K562 (cell line): ENCODE results near the gene WDR27. TPM values are rescaled to one million over a fixed set of nuclear protein-coding genes. Genes with fewer than 3 reads are reported as not detected.
"Not testable (repeated sequence)": the region's sequence is repeated elsewhere in the genome, so short reads cannot be mapped to it uniquely, and the experiment has no call there.

Experiments
- ATAC-seq: fragments of 200-7000 bp; cut with Tn5 transposase; 3 replicates; pipeline ENCODE4 v1.9.1; 2020; ENCODE audit warnings: moderate library complexity
- BruUV-seq: library from RNA; stranded (reverse); fragments of 400-500 nt; replicated peaks from 2 replicates; lab custom pipeline; 2021; lab: Mats Ljungman, UMichigan
- CTCF ChIA-PET: fragments of 300-600 bp; formaldehyde crosslinking; extraction: SDS; loops from one replicate; lab custom pipeline; 2021; ENCODE audit warnings: low intra/inter-chr PET ratio; lab: Yijun Ruan, JAX
- POLR2A ChIA-PET: fragments of 300-600, 350-650 bp; sonication (Branson Sonifier 250); formaldehyde crosslinking; extraction: SDS; loops from one replicate; lab custom pipeline; 2021; ENCODE audit warnings: antibody characterized with exemption, inconsistent platforms; lab: Yijun Ruan, JAX
- DNase-seq, 4 experiments: peaks; one replicate each; pipeline versions ENCODE4 v3.0.0 to v3.0.0-alpha.2; 2011 to 2018; ENCODE audit warnings: low spot score in 3 of 4, mixed read lengths in 3 of 4; ENCODE audit errors: extremely low read depth in 1 of 4
- FAIRE-seq: peaks from 2 replicates; lab custom pipeline; 2011; peaks lifted over from hg19 to GRCh38; lab: Jason Lieb, UNC
- H2AFZ ChIP-seq: 2 replicates; pipeline ENCODE4 v1.6.0; 2011; ENCODE audit warnings: low read depth, low read length, control low read depth, inconsistent platforms
- H3K27ac ChIP-seq: fragments of 200-600 bp; 3 replicates; pipeline ENCODE4 v1.8.0; 2011; ENCODE audit warnings: low read depth, mild to moderate bottlenecking, control low read depth, inconsistent platforms, low read length, moderate library complexity, mixed read lengths; ENCODE audit errors: extremely low read depth
- H3K27me3 ChIP-seq, 2 experiments: fragments of 300-600 bp in 1 of 2; 2 replicates in 1 of 2; 3 replicates in 1 of 2; pipeline versions ENCODE4 v1.6.0 to v1.8.0; 2011; ENCODE audit warnings: inconsistent platforms in 2 of 2, low read length in 2 of 2, mild to moderate bottlenecking in 1 of 2, mixed read lengths in 1 of 2, moderate library complexity in 1 of 2; ENCODE audit not compliant: control insufficient read depth in 2 of 2, insufficient read depth in 2 of 2
- H3K36me3 ChIP-seq: fragments of 300-600 bp; 3 replicates; pipeline ENCODE4 v1.8.0; 2011; ENCODE audit warnings: mild to moderate bottlenecking, low read length, inconsistent platforms; ENCODE audit not compliant: control insufficient read depth, insufficient read depth
- H3K4me1 ChIP-seq, 2 experiments: fragments of 200-600 bp in 1 of 2; replicated peaks in 1 of 2; 2 replicates in 1 of 2; 3 replicates in 1 of 2; pipeline versions ENCODE4 v1.5.1 to v1.8.0; 2011; ENCODE audit warnings: inconsistent platforms in 2 of 2, low read length in 2 of 2, mild to moderate bottlenecking in 1 of 2, mixed read lengths in 1 of 2, moderate library complexity in 1 of 2; ENCODE audit not compliant: control insufficient read depth in 2 of 2, insufficient read depth in 2 of 2
- H3K4me2 ChIP-seq: 2 replicates; pipeline ENCODE4 v1.6.1; 2011; ENCODE audit warnings: low read length, control low read depth, inconsistent platforms, mixed read lengths; ENCODE audit not compliant: insufficient read depth
- H3K4me3 ChIP-seq: fragments of 200-600 bp; sonication (generic), shearing (Covaris generic); 2 replicates; pipeline ENCODE4 v1.5.1; 2016; ENCODE audit warnings: control low read depth, inconsistent platforms
- H3K79me2 ChIP-seq: fragments of 200-600 bp; 3 replicates; pipeline ENCODE4 v1.8.0; 2011; ENCODE audit warnings: low read length, inconsistent platforms; ENCODE audit not compliant: control insufficient read depth, insufficient read depth
- H3K9ac ChIP-seq, 2 experiments: 2 replicates each; pipeline versions ENCODE4 v1.6.0 to v1.6.1; 2011; ENCODE audit warnings: low read depth in 2 of 2, low read length in 2 of 2, control low read depth in 1 of 2, inconsistent platforms in 1 of 2, mild to moderate bottlenecking in 1 of 2, mixed read lengths in 1 of 2; ENCODE audit not compliant: insufficient read depth in 1 of 2
- H3K9me1 ChIP-seq: one replicate; pipeline ENCODE4 v1.6.0; 2011; ENCODE audit warnings: inconsistent platforms, mild to moderate bottlenecking, low read length, moderate library complexity; ENCODE audit not compliant: control insufficient read depth, insufficient read depth
- H3K9me3 ChIP-seq: replicated peaks from 2 replicates; pipeline ENCODE4 v1.5.1; 2011; ENCODE audit warnings: low read depth, low read length, inconsistent platforms; ENCODE audit not compliant: control insufficient read depth, insufficient read depth
- H4K20me1 ChIP-seq: replicated peaks from 2 replicates; pipeline ENCODE4 v1.6.1; 2011; ENCODE audit warnings: low read length, inconsistent platforms, mixed read lengths; ENCODE audit not compliant: control insufficient read depth, insufficient read depth
- CTBP1 ChIP-seq: fragments of 450-650 bp; IDR thresholded peaks from 2 replicates; pipeline ENCODE4 v1.6.1; 2016; ENCODE audit warnings: borderline replicate concordance
- CTCF ChIP-seq, 3 experiments: IDR thresholded peaks in 2 of 3; conservative IDR thresholded peaks in 1 of 3; 2 replicates each; pipeline ENCODE4 v1.5.1; 2011 to 2012; ENCODE audit warnings: low read length in 3 of 3, mild to moderate bottlenecking in 3 of 3, control low read depth in 2 of 3, improper control_type of control experiment in 1 of 3, inconsistent platforms in 1 of 3, low read depth in 1 of 3, mixed read lengths in 1 of 3, moderate library complexity in 1 of 3; ENCODE audit not compliant: insufficient read depth in 2 of 3
- RB1 ChIP-seq: fragments of 450-650 bp; IDR thresholded peaks from 2 replicates; pipeline ENCODE4 v1.6.1; 2017; ENCODE audit warnings: low read depth, mild to moderate bottlenecking
- SPI1 ChIP-seq: IDR thresholded peaks from 2 replicates; pipeline ENCODE4 v1.6.1; 2011; ENCODE audit warnings: low read depth, low read length, control low read depth, borderline replicate concordance
- WGBS: fragments of 100-300 bp; shearing (Covaris generic); methylation state at CpG from one replicate; pipeline ENCODE4 v1.1.6; 2016; ENCODE audit warnings: low coverage, mixed read lengths; ENCODE audit not compliant: insufficient coverage; ENCODE audit errors: missing lambda C conversion rate; 5-methylcytosine and 5-hydroxymethylcytosine counted together
- in situ Hi-C: fragments of 300-500 bp; cut with MboI; formaldehyde crosslinking; loops from 4 replicates; pipeline ENCODE4 v1.15.0; 2018; ENCODE audit warnings: inconsistent platforms, mixed read lengths
- intact Hi-C: fragments of 100-400 bp; cut with micrococcal nuclease; formaldehyde crosslinking; loops from 2 replicates; pipeline ENCODE4 v1.14.2; 2022
- polyA plus RNA-seq, 8 experiments: library from polyadenylated mRNA; depleted of rRNA in 4 of 8; stranded (reverse) in 5 of 8; unstranded in 3 of 8; fragments of >200 nt; fragmentation: Nextera tagmentation in 2 of 8; fragmentation: Illumina TruSeq in 1 of 8; extraction: Ambion mirVana in 2 of 8; extraction: Trizol in 1 of 8; gene quantifications; 2 replicates each; pipeline versions ENCODE4 v1.2.1 to v1.2.3, GENCODE V29; 2011 to 2014; ENCODE audit warnings: inconsistent platforms in 1 of 8, missing spikeins in 1 of 8
- total RNA-seq, 7 experiments: library from RNA; depleted of rRNA in 6 of 7; stranded (reverse); fragments of >200 nt in 6 of 7; fragmentation: Illumina TruSeq in 2 of 7; extraction: Trizol in 2 of 7; gene quantifications; 2 replicates each; pipeline versions ENCODE4 v1.2.1 to v1.2.3, GENCODE V29; 2011 to 2021; ENCODE audit warnings: low replicate concordance in 1 of 7

WDR27 gene
- total and polyA plus RNA-seq, 9 of the 15 experiments (the other 6 are each of a cell fraction or from before 2014, with no cell fraction given) = 4.3 to 77.2 (median 22.7) TPM

GRCh38 chr6:169700296-169700695 is 1.5 kb downstream of the WDR27 start:
- no TSS peak for BruUV-seq
- Histone ChIP-seq H3K4me2 (no peak overlapping the region), H3K9me1 (peaks cover 2% of the 10 kb centered on the region), H3K27me3 (no peaks in the 10 kb centered on the region), H4K20me1 (no peaks in the 10 kb centered on the region; the same call in none of the 2 replicates), H2AFZ (no peak overlapping the region), H3K9ac (peak overlapping the region; percentile 57 to 94; a peak in 2 of 4 replicates), H3K27ac (no peak overlapping the region), H3K9me3 (no peaks in the 10 kb centered on the region), H3K4me1 (peaks cover 13 to 19% of the 10 kb centered on the region in 2 experiments; a peak in 4 of 5 replicates), H3K79me2 (peaks cover 58% of the 10 kb centered on the region), H3K36me3 (peaks cover 41% of the 10 kb centered on the region), H3K4me3 (peak overlapping the region; percentile 74; the same call in 1 of the 2 replicates)
- WGBS = 54% methylated on average over 5 of the region's 5 CpGs
- TF ChIP-seq SPI1 = peak; percentile 49; the same call in 1 of the 2 replicates
- no peak for TF ChIP-seq RB1
- ChIA-PET CTCF (no interaction called here), POLR2A (interaction anchor here (2.4 to 5.2 kb wide), 2 partner anchors 12 to 22 kb away, joined by 11 to 24 read pairs; no protein-coding TSS in a partner anchor)
- intact Hi-C loops (no loop called here), in situ Hi-C loops (no loop called here)
- DNase-seq (no peak), FAIRE-seq (no peak), ATAC-seq (no peak)

GRCh38 chr6:169697115-169697514 is 4.7 kb downstream of the WDR27 start:
- H3K27ac ChIP-seq, H3K27me3 ChIP-seq, BruUV-seq, H3K4me1 ChIP-seq, H2AFZ ChIP-seq, ATAC-seq, FAIRE-seq, H3K4me3 ChIP-seq, H3K9me1 ChIP-seq, H4K20me1 ChIP-seq, H3K4me2 ChIP-seq, H3K9me3 ChIP-seq, CTCF ChIA-PET, in situ Hi-C loops, H3K9ac ChIP-seq: not testable (repeated sequence)
- Histone ChIP-seq H3K36me3 (peaks cover 14% of the 10 kb centered on the region; the same call in 2 of the 3 replicates), H3K79me2 (peaks cover 34% of the 10 kb centered on the region)
- 49% methylated on average over 10 of the region's 10 CpGs for WGBS
- intact Hi-C loops = loop anchor here (1.0 kb wide), 1 partner anchor 93 kb away; no protein-coding TSS in a partner anchor
- POLR2A ChIA-PET = interaction anchor here (0.8 kb wide), 1 partner anchor 25 kb away, joined by 3 read pairs; no protein-coding TSS in a partner anchor
- DNase-seq = peak in 1 of 4 experiments; percentile 64
- TF ChIP-seq CTCF (IDR thresholded peaks at IDR 0.05 in 2 of 3, conservative IDR thresholded peaks at IDR 0.05 in 1 of 3; ENCODE audit: insufficient read depth in 2 of 3, low read depth in 1 of 3, low read length in 3 of 3) (peak; percentile 62 to 63 (median 63)), CTBP1 (0 out of 2 replicates have a peak, but pooled peaks have one; percentile 17)
